Activated CD8-positive, alpha-beta T cell treated with anti-CD3 and anti-CD28 coated beads, Interleukin-2, amount 10 ng/mL, durations not matched to agents 7 days and 5 days (primary cell): ENCODE results near the gene NARF. TPM values are rescaled to one million over a fixed set of nuclear protein-coding genes. Genes with fewer than 3 reads are reported as not detected.
"Not testable (repeated sequence)": the region's sequence is repeated elsewhere in the genome, so short reads cannot be mapped to it uniquely, and the experiment has no call there.

ENCODE experiments used
- ATAC-seq: fragments of 150-1000 bp; cut with Tn5 transposase; one replicate; pipeline ENCODE4 v1.10.0; 2021; ENCODE audit warnings: moderate library complexity
- CTCF ChIA-PET: fragments of 350-600 bp; sonication (Branson Sonifier 250); formaldehyde crosslinking; loops from one replicate; lab custom pipeline; 2021; ENCODE audit warnings: antibody characterized with exemption; lab: Charles Lee
- POLR2A ChIA-PET: fragments of 350-600 bp; sonication (Branson Sonifier 250); formaldehyde crosslinking; loops from one replicate; lab custom pipeline; 2021; ENCODE audit warnings: antibody characterized with exemption; lab: Charles Lee
- DNase-seq: peaks from one replicate; pipeline ENCODE4 v3.0.0-alpha.2; 2020
- H3K27ac Mint-ChIP-seq: one replicate; pipeline ENCODE4 v1.8.0; 2021; ENCODE audit warnings: mild to moderate bottlenecking, mixed read lengths
- H3K27me3 Mint-ChIP-seq: one replicate; pipeline ENCODE4 v1.8.0; 2021; ENCODE audit warnings: low read depth, mixed read lengths
- H3K36me3 Mint-ChIP-seq: one replicate; pipeline ENCODE4 v1.8.0; 2021; ENCODE audit warnings: low read depth, mixed read lengths
- H3K4me1 Mint-ChIP-seq: one replicate; pipeline ENCODE4 v1.8.0; 2021; ENCODE audit warnings: low read depth, mixed read lengths
- H3K4me3 Mint-ChIP-seq: one replicate; pipeline ENCODE4 v1.8.0; 2021; ENCODE audit warnings: mild to moderate bottlenecking, mixed read lengths
- H3K9me3 Mint-ChIP-seq: one replicate; pipeline ENCODE4 v1.8.0; 2022; ENCODE audit warnings: mixed read lengths; ENCODE audit not compliant: insufficient read depth
- total RNA-seq, 2 experiments: library from RNA; stranded (reverse); gene quantifications; one replicate each; pipeline ENCODE4 v1.2.3, GENCODE V29; 2021

Gene NARF
- total RNA-seq, 2 experiments from 2014 or later: 112 to 114 TPM

DNA sequence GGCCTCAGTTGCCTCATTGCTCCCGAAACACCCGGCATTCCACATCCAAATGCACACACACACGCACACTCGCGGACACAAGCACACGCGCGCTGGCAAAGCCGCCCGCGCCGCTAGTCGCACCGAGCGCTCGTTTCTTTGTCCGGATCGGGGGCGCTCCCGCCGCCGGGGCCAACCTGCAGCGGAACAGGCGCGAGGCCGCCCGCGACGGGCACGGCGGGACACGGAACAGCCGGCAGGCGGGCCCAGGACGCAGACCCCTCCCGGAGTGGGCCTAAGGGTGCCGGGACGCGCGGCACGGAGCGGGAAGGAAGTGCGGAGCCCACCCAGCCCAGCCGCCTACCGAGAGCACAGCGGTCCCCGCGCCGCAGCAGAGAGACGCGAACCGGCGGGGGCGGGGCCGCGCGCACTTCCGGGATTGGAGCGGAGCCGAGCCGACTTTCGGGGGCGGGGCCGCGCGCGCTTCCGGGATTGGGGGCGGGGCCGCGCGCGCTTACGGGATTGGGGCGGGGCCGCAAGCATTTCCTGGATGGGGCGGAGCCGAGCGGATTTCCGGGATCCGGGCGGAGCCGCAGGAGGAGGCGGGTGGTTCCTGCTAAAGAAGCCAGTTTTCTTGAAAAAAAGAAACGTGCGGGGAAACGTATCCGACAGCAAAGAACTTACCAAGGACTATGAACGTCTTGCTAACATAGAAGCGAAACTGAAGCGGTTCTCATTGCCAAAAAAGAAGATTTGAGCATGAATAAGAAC, 8.0 kb upstream of the NARF start, which contains the start of gene CYBC1:
Gene CYBC1, minus strand, starts transcription at position 396 of the 750 bp plus-strand sequence. CDS start 1,498 bp downstream, outside the sequence.
- no peaks in the 10 kb centered on the region for H3K9me3 Mint-ChIP-seq
- peaks cover 50% of the 10 kb centered on the region for H3K36me3 Mint-ChIP-seq
- H3K27ac Mint-ChIP-seq: peak within 1 kb of the TSS; percentile 99
- ChIA-PET CTCF (no interaction called here), POLR2A (interaction anchor here (0.6 to 2.6 kb wide), 8 partner anchors 7 to 193 kb away, joined by 3 to 24 read pairs (median 5); partner anchors contain the start of gene NARF)
- H3K27me3 Mint-ChIP-seq: no peaks in the 10 kb centered on the region
- peak within 1 kb of the TSS; percentile 93 for H3K4me3 Mint-ChIP-seq
- ATAC-seq: peak; percentile 82
- DNase-seq: peak; percentile 96
- peaks cover 37% of the 10 kb centered on the region for H3K4me1 Mint-ChIP-seq

DNA sequence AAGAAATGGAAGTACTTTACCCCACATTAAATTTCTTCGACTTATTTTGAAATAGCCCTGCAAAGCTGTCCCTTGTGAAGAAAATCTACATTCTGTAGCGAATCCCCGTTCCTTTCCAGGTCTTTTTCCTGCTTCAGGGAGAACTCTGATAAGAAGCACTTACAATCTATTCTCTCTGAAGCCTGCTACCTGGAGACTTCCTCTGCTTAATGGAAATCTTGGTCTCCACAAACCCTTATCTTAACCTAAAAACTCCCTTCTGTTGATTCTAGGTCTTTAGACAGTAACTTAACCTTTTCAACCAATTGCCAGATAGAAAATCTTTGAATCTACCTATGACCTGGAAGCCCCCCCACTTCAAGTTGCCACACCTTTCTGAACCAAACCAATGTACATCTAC, 6.4 kb upstream of the NARF start:
- peaks cover 44% of the 10 kb centered on the region for H3K36me3 Mint-ChIP-seq
- H3K4me3 Mint-ChIP-seq: peak overlapping the region; percentile 34
- H3K9me3 Mint-ChIP-seq: no peaks in the 10 kb centered on the region
- peaks cover 39% of the 10 kb centered on the region for H3K4me1 Mint-ChIP-seq
- ChIA-PET POLR2A (interaction anchor here (1.4 kb wide), 1 partner anchor 154 kb away, joined by 4 read pairs; no protein-coding TSS in a partner anchor), CTCF (no interaction called here)
- H3K27me3 Mint-ChIP-seq: no peaks in the 10 kb centered on the region
- DNase-seq (no peak), ATAC-seq (no peak)
- peak overlapping the region; percentile 99 for H3K27ac Mint-ChIP-seq

GRCh38 chr17:82453151-82453550, 5.4 kb upstream of the NARF start:
- CTCF ChIA-PET, H3K9me3 Mint-ChIP-seq: not testable (repeated sequence)

DNA sequence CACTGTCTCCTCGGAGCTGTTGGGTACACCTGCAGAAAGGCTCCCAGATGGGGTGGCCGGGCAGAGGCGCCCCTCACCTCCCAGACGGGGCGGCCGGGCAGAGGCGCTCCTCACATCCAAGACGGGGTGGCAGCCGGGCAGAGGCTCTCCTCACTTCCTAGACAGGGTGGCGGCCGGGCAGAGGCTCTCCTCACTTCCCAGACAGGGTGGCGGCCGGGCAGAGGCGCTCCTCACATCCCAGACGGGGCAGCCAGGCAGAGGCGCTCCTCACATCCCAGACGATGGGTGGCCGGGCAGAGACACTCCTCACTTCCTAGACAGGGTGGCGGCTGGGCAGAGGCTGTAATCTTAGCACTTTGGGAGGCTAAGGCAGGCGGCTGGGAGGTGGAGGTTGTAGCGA, 4.8 kb upstream of the NARF start:
- CTCF ChIA-PET, ATAC-seq, H3K4me3 Mint-ChIP-seq, H3K27ac Mint-ChIP-seq, DNase-seq, H3K27me3 Mint-ChIP-seq, H3K9me3 Mint-ChIP-seq: not testable (repeated sequence)
- POLR2A ChIA-PET: interaction anchor here (0.8 kb wide), 1 partner anchor 605 kb away, joined by 4 read pairs; no protein-coding TSS in a partner anchor
- H3K4me1 Mint-ChIP-seq: peaks cover 41% of the 10 kb centered on the region
- H3K36me3 Mint-ChIP-seq: peaks cover 41% of the 10 kb centered on the region

More at GRCh38 chr17:82453151-82453550, 5.4 kb upstream of the NARF start:
- POLR2A ChIA-PET: interaction anchor here (0.8 kb wide), 1 partner anchor 605 kb away, joined by 4 read pairs; no protein-coding TSS in a partner anchor
- H3K4me3 Mint-ChIP-seq, DNase-seq, ATAC-seq, H3K27ac Mint-ChIP-seq, H3K27me3 Mint-ChIP-seq: not testable (repeated sequence)
- Mint-ChIP-seq H3K4me1 (peaks cover 41% of the 10 kb centered on the region), H3K36me3 (peaks cover 41% of the 10 kb centered on the region)

GRCh38 chr17:82457073-82457928, 1.2 kb upstream of the NARF start:
- DNase-seq (no peak), ATAC-seq (no peak)
- POLR2A ChIA-PET: interaction anchor here (0.7 to 2.6 kb wide), 9 partner anchors 8 to 91 kb away, joined by 3 to 24 read pairs (median 4); partner anchors contain the start of gene FOXK2
- peaks cover 44% of the 10 kb centered on the region for H3K36me3 Mint-ChIP-seq
- H3K27ac Mint-ChIP-seq: peak overlapping the region; percentile 94
- H3K9me3 Mint-ChIP-seq: no peaks in the 10 kb centered on the region
- H3K4me1 Mint-ChIP-seq: peaks cover 33% of the 10 kb centered on the region
- CTCF ChIA-PET: interaction anchor here (0.6 to 1.0 kb wide), 2 partner anchors 8 to 74 kb away, joined by 3 read pairs; no protein-coding TSS in a partner anchor
- H3K4me3 Mint-ChIP-seq: peak overlapping the region; percentile 94
- no peaks in the 10 kb centered on the region for H3K27me3 Mint-ChIP-seq

- CTCF ChIA-PET: interaction anchor here (1.0 kb wide), 1 partner anchor 8 kb away, joined by 3 read pairs; no protein-coding TSS in a partner anchor
- Mint-ChIP-seq H3K27me3 (no peaks in the 10 kb centered on the region), H3K4me3 (peak overlapping the region; percentile 94), H3K27ac (peak overlapping the region; percentile 94), H3K4me1 (peaks cover 33% of the 10 kb centered on the region), H3K36me3 (peaks cover 49% of the 10 kb centered on the region), H3K9me3 (no peaks in the 10 kb centered on the region)
- ATAC-seq (no peak), DNase-seq (no peak)
- POLR2A ChIA-PET: interaction anchor here (0.7 to 2.6 kb wide), 9 partner anchors 8 to 91 kb away, joined by 3 to 24 read pairs (median 4); partner anchors contain the start of gene FOXK2
Observed at GRCh38 chr17:82457929-82458178, 687 bp upstream of the NARF start.

DNA sequence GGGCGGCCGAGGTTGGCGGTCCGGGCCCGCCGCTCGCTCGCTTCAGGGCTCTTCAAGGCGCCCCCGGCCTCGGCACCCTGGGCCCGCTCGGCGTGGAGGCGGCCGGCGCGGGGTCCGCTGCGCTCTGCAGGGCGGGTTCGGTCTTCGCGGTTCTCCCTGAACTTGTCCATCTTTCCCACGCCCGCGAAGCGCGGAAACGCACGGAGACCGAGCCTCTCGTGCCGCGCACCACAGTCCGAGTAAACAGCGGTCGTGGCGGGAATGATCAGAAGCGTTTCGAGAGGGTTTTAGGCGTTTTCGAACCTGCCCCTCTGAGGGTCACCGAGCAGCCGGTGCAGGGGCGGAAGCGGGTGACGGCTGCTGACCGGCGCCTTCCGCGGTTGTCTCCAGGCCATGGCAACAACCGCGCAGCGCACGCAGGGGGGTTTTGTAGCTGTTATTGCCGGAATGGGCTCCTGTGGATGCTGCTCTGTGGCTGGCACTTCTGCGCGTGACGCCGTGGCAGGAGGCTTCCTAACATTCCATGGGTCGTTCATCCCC, 414 bp downstream of the NARF start:
- Mint-ChIP-seq H3K36me3 (peaks cover 55% of the 10 kb centered on the region), H3K27me3 (no peaks in the 10 kb centered on the region), H3K4me1 (peaks cover 35% of the 10 kb centered on the region), H3K9me3 (no peaks in the 10 kb centered on the region), H3K27ac (peak overlapping the region; percentile 89), H3K4me3 (peak overlapping the region; percentile 94)
- peak; percentile 55 for DNase-seq
- ChIA-PET CTCF (interaction anchor here (1.0 kb wide), 1 partner anchor 92 kb away, joined by 3 read pairs; no protein-coding TSS in a partner anchor), POLR2A (interaction anchor here (1.4 to 2.6 kb wide), 3 partner anchors 10 to 61 kb away, joined by 5 to 12 read pairs (median 7); partner anchors contain the start of gene FOXK2)
- ATAC-seq: no peak

DNA sequence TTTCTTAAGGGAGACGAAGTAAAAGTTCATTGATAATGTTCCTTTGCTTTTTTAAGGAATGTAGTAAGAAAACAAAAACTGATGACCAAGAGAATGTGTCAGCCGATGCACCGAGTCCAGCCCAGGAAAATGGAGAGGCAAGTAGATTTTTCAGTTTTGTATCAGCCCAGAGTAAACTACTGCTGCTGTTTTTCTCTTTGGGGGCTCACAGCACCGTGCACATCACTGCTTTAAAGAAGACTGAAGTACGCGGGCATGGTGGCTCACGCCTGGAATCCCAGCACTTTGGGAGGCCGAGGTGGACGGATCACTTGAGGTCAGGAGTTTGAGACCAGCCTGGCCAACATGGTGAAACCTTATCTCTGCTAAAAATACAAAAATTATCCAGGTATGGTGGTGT, 1.4 kb downstream of the NARF start:
- POLR2A ChIA-PET: interaction anchor here (0.7 to 2.1 kb wide), 3 partner anchors 11 to 216 kb away, joined by 4 to 12 read pairs (median 4); no protein-coding TSS in a partner anchor
- not testable (repeated sequence) for DNase-seq, H3K27me3 Mint-ChIP-seq, ATAC-seq, H3K9me3 Mint-ChIP-seq, H3K27ac Mint-ChIP-seq
- CTCF ChIA-PET: interaction anchor here (1.0 kb wide), 1 partner anchor 91 kb away, joined by 3 read pairs; no protein-coding TSS in a partner anchor
- H3K4me3 Mint-ChIP-seq: peak overlapping the region; percentile 94
- peaks cover 60% of the 10 kb centered on the region for H3K36me3 Mint-ChIP-seq
- H3K4me1 Mint-ChIP-seq: peaks cover 41% of the 10 kb centered on the region

DNA sequence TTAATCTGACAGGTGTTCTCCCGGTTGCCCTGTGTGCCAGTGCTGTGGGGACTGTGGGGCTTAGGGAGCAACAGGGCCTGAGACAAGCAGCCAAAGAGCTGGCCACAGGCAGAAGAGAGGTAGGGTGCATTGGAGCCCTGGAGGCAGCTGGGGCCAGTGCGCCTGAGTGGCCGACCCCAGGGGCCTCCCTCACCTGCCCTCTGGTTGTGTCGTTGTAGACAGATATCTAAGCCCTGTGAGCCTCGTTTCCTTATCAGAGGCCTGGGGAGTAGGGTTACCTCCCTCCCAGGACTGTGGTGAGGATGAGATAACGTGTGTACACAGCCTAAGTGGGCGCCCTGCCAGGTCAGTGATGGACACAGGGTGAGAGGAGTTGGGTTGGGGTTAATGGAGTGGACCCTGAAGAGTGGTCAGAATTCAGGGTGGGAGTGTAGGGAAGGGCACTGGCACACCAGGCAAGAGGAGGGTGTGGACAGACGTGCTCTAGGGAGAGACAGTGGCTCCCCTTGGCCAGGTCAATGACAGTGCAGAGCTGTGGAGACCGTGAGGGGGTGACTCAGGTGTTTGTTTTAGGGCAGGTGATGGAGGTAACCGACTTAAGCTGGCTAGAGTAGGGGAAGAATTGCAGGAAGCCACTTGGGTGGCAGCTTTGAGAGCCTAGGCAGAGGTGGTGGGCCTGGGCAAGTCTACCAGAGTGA, 3.4 kb downstream of the NARF start:
- DNase-seq (no peak), ATAC-seq (no peak)
- no peak overlapping the region for H3K4me3 Mint-ChIP-seq
- peak overlapping the region; percentile 56 for H3K27ac Mint-ChIP-seq
- CTCF ChIA-PET: no interaction called here
- H3K9me3 Mint-ChIP-seq: no peaks in the 10 kb centered on the region
- POLR2A ChIA-PET: no interaction called here
- peaks cover 70% of the 10 kb centered on the region for H3K36me3 Mint-ChIP-seq
- no peaks in the 10 kb centered on the region for H3K27me3 Mint-ChIP-seq
- peaks cover 34% of the 10 kb centered on the region for H3K4me1 Mint-ChIP-seq

GRCh38 chr17:82463391-82463790, 4.8 kb downstream of the NARF start:
- Mint-ChIP-seq H3K4me1 (peaks cover 23% of the 10 kb centered on the region), H3K27me3 (no peaks in the 10 kb centered on the region), H3K27ac (peak overlapping the region; percentile 53), H3K4me3 (no peak overlapping the region), H3K9me3 (no peaks in the 10 kb centered on the region), H3K36me3 (peaks cover 68% of the 10 kb centered on the region)
- DNase-seq (no peak), ATAC-seq (no peak)
- POLR2A ChIA-PET: interaction anchor here (1.1 to 2.1 kb wide), 2 partner anchors 12 to 14 kb away, joined by 3 to 8 read pairs; no protein-coding TSS in a partner anchor
- CTCF ChIA-PET: no interaction called here
